ENCODE results near the gene BAIAP3. TPM values are rescaled to one million over a fixed set of nuclear protein-coding genes. Genes with fewer than 3 reads are reported as not detected.

BAIAP3 gene
- total RNA-seq, 1 experiment from 2014 or later, result 44.7 TPM

GRCh38 chr16:1301562-1301961 lies 31.9 kb upstream of the BAIAP3 start:
- CTCF ChIA-PET, result interaction anchor here (0.6 kb wide), 1 partner anchor 56 kb away, joined by 3 read pairs; no protein-coding TSS in a partner anchor
- H3K4me3 ChIP-seq (replicated peaks in 1 of 2; ENCODE audit: low read depth in 1 of 2, low read length in 2 of 2), result no peak overlapping the region
- intact Hi-C loops (cut with micrococcal nuclease), result no loop called here

More at GRCh38 chr16:1301562-1301961, 31.9 kb upstream of the BAIAP3 start:
- peaks cover 54 to 95% of the 10 kb centered on the region in 2 experiments for H3K4me1 ChIP-seq (ENCODE audit: control insufficient read depth in 1 of 2, insufficient read depth in 2 of 2, low read length in 2 of 2)
- peak overlapping the region; percentile 96; the same call in 1 of the 2 replicates for H3K27ac ChIP-seq (ENCODE audit: low read depth, low read length)
- H3K36me3 ChIP-seq (ENCODE audit: control insufficient read depth in 1 of 2, insufficient read depth in 2 of 2, low read length in 2 of 2), result no peaks in the 10 kb centered on the region
- no peaks in the 10 kb centered on the region for H3K9me3 ChIP-seq (ENCODE audit: control insufficient read depth in 1 of 2, insufficient read depth in 1 of 2, low read depth in 1 of 2, low read length in 2 of 2)
- ATAC-seq (no peak), DNase-seq (ENCODE audit: low read depth, low spot score) (no peak)
- ChIA-PET RAD21 (ENCODE audit: low non-redundant PET in 1 of 2, low total read pairs in 2 of 2, uncharacterized antibody in 2 of 2, unreplicated experiment in 2 of 2) (no interaction called here), POLR2A (no interaction called here)
- H3K9ac ChIP-seq (ENCODE audit: low read length), result peak overlapping the region; percentile 51
- no peaks in the 10 kb centered on the region for H3K27me3 ChIP-seq (ENCODE audit: insufficient read depth, low read length)
- BruUV-seq (replicated peaks), result no TSS peak
- H2AFZ ChIP-seq (ENCODE audit: low read depth, low read length, poor library complexity, severe bottlenecking), result no peak overlapping the region
- TF ChIP-seq EZH2 (IDR thresholded peaks at IDR 0.05), result no peak
- TF ChIP-seq POLR2AphosphoS5 (IDR thresholded peaks at IDR 0.05; ENCODE audit: low read depth, low read length), result no peak
- TF ChIP-seq EGR1 (IDR thresholded peaks at IDR 0.05; ENCODE audit: low read depth), result no peak
- no peak for TF ChIP-seq CTCF (IDR thresholded peaks at IDR 0.05 in 2 of 3, conservative IDR thresholded peaks at IDR 0.05 in 1 of 3; ENCODE audit: borderline replicate concordance in 1 of 3, insufficient read depth in 1 of 3, low read depth in 2 of 3, low read length in 2 of 3)
- TF ChIP-seq ATF3 (IDR thresholded peaks at IDR 0.05), result no peak
- no peak for TF ChIP-seq EZH2phosphoT487 (IDR thresholded peaks at IDR 0.05; ENCODE audit: borderline replicate concordance)
- TF ChIP-seq ZFX (IDR thresholded peaks at IDR 0.05), result no peak
- TF ChIP-seq SIN3A (IDR thresholded peaks at IDR 0.05; ENCODE audit: low read depth), result no peak
- no peak for TF ChIP-seq RAD21 (IDR thresholded peaks at IDR 0.05; ENCODE audit: low read depth)
- no peak for TF ChIP-seq JUND (IDR thresholded peaks at IDR 0.05)
- TF ChIP-seq YY1 (IDR thresholded peaks at IDR 0.05; ENCODE audit: extremely low read depth, insufficient replicate concordance, low read depth, low read length), result no peak
- TF ChIP-seq SP1 (IDR thresholded peaks at IDR 0.05; ENCODE audit: low read depth), result no peak
- H3K9me2 ChIP-seq (ENCODE audit: insufficient read depth), result no peaks in the 10 kb centered on the region
- H3K79me2 ChIP-seq (ENCODE audit: insufficient read depth, low read length), result no peaks in the 10 kb centered on the region
- no peaks in the 10 kb centered on the region for H4K20me1 ChIP-seq (ENCODE audit: insufficient read depth)
- H3K4me2 ChIP-seq (ENCODE audit: low read length), result peak overlapping the region; percentile 65
